CD4-positive, alpha-beta T cell (primary cell): Measurements from ENCODE around the gene CASTOR1. TPM values are rescaled to one million over a fixed set of nuclear protein-coding genes. Genes with fewer than 3 reads are reported as not detected.

Experiments used
- ATAC-seq: fragments of 200-7000 bp; cut with Tn5 transposase; one replicate; pipeline ENCODE4 v1.10.0; 2022; ENCODE audit warnings: mild to moderate bottlenecking; ENCODE audit not compliant: poor library complexity
- CTCF ChIA-PET: fragments of 350-600 bp; sonication (Branson Sonifier 250); formaldehyde crosslinking; loops from one replicate; lab custom pipeline; 2021; ENCODE audit warnings: antibody characterized with exemption, inconsistent platforms; lab: Charles Lee
- POLR2A ChIA-PET: fragments of 350-600 bp; sonication (Branson Sonifier 250); formaldehyde crosslinking; loops from one replicate; lab custom pipeline; 2021; ENCODE audit warnings: antibody characterized with exemption, inconsistent platforms; lab: Charles Lee
- DNase-seq, 14 experiments: peaks; one replicate each; pipeline ENCODE4 v3.0.0-alpha.2; 2013 to 2020; ENCODE audit warnings: mixed read lengths in 2 of 14
- H3K27ac ChIP-seq, 2 donors: one replicate each; pipeline versions ENCODE4 v1.5.1 to v1.7.0; 2013; ENCODE audit warnings: low read length in 2 of 2, low read depth in 1 of 2, mild to moderate bottlenecking in 1 of 2
- H3K27me3 ChIP-seq, 2 experiments: 1 replicate in 1 of 2; 2 replicates in 1 of 2; pipeline versions ENCODE4 v1.6.1 to v1.7.0; 2013; ENCODE audit warnings: low read length in 2 of 2, control low read depth in 1 of 2, mild to moderate bottlenecking in 1 of 2, moderate library complexity in 1 of 2; ENCODE audit not compliant: insufficient read depth in 2 of 2, control insufficient read depth in 1 of 2
- H3K36me3 ChIP-seq: one replicate; pipeline ENCODE4 v1.6.1; 2013; ENCODE audit warnings: low read length, control low read depth; ENCODE audit not compliant: insufficient read depth
- H3K4me1 ChIP-seq: one replicate; pipeline ENCODE4 v1.6.1; 2013; ENCODE audit warnings: low read length, control low read depth; ENCODE audit not compliant: insufficient read depth
- H3K4me3 ChIP-seq: one replicate; pipeline ENCODE4 v1.5.1; 2013; ENCODE audit warnings: mild to moderate bottlenecking, low read length, moderate library complexity
- H3K9me3 ChIP-seq, 2 experiments: 1 replicate in 1 of 2; 2 replicates in 1 of 2; pipeline versions ENCODE4 v1.6.1 to v1.7.0; 2013; ENCODE audit warnings: low read length in 2 of 2, mild to moderate bottlenecking in 2 of 2, control low read depth in 1 of 2, moderate library complexity in 1 of 2; ENCODE audit not compliant: control insufficient read depth in 1 of 2, insufficient read depth in 1 of 2
- H3K27ac Mint-ChIP-seq: one replicate; pipeline ENCODE4 v1.8.0; 2020; ENCODE audit warnings: mixed read lengths
- H3K27me3 Mint-ChIP-seq: one replicate; pipeline ENCODE4 v1.8.0; 2021; ENCODE audit warnings: mixed read lengths
- H3K36me3 Mint-ChIP-seq: one replicate; pipeline ENCODE4 v1.8.0; 2021; ENCODE audit warnings: low read depth, mixed read lengths
- H3K4me1 Mint-ChIP-seq: one replicate; pipeline ENCODE4 v1.8.0; 2021; ENCODE audit warnings: low read depth, mixed read lengths
- H3K4me3 Mint-ChIP-seq: one replicate; pipeline ENCODE4 v1.8.0; 2020; ENCODE audit warnings: mild to moderate bottlenecking, mixed read lengths
- H3K9me3 Mint-ChIP-seq: one replicate; pipeline ENCODE4 v1.8.0; 2020; ENCODE audit warnings: mixed read lengths
- intact Hi-C, 2 experiments: fragments of 100-400 bp; cut with DNase I in 1 of 2; cut with micrococcal nuclease in 1 of 2; formaldehyde crosslinking; loops; one replicate each; pipeline versions ENCODE4 v1.15.1 to v1.9.0; 2023 to 2025; cut with DNase I, micrococcal nuclease
- total RNA-seq, 174 experiments: library from RNA in 2 of 174; stranded (reverse) in 2 of 174; gene quantifications; one replicate each; pipeline ENCODE4 v1.2.3 and lab custom pipeline; 2021 to 2026
- TF ChIP-seq, protein P1 (sequence below): fragments of 200-600 bp; IDR thresholded peaks from one replicate; pipeline ENCODE4 v1.8.0; 2022; ENCODE audit warnings: antibody characterized with exemption, mild to moderate bottlenecking

CASTOR1 gene
- total RNA-seq, 2 experiments from 2014 or later = 7.9 to 8.8 TPM

DNA sequence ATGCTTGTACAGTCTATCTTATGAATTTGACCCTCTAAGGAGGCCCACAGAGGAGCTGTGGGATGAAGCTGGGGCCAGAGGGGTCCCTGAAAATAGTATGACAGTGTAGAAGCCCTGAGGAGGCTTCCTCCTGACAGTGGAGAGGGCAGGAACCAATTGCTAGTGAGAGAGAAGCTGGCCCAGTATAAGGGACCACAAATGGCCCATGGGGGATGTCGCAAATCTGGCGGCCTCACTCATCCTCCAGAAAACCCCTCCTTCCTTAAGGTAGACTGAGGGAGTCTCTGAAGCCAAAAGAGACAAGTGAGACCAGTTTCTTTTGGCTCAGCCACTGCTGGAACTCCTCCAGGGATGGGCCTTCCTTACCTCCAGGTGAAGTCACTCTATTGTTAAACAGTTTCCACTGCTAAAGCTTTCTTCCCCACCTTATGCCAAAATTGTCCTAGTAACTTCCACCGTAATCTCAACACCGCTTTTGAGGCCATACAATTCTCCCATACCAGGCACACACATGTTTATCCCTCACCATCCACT, 17.8 kb upstream of the CASTOR1 start:
- Histone ChIP-seq H3K4me1 (peaks cover 97% of the 10 kb centered on the region), H3K9me3 (no peaks in the 10 kb centered on the region), H3K27me3 (no peaks in the 10 kb centered on the region), H3K36me3 (peaks cover 18% of the 10 kb centered on the region), H3K27ac (peak overlapping the region; percentile 74 to 81), H3K4me3 (peak overlapping the region; percentile 34)
- DNase-seq (peak in 3 of 14 experiments; percentile 53 to 62 (median 56)), ATAC-seq (no peak)
- peaks cover 33% of the 10 kb centered on the region for H3K36me3 Mint-ChIP-seq
- POLR2A ChIA-PET = interaction anchor here (1.0 to 11.8 kb wide), 15 partner anchors 8 to 130 kb away, joined by 3 to 290 read pairs (median 7); partner anchors contain the start of genes CASTOR1, CCDC157, SF3A1 and TBC1D10A
- no peaks in the 10 kb centered on the region for H3K9me3 Mint-ChIP-seq
- TF ChIP-seq, protein P1, sequence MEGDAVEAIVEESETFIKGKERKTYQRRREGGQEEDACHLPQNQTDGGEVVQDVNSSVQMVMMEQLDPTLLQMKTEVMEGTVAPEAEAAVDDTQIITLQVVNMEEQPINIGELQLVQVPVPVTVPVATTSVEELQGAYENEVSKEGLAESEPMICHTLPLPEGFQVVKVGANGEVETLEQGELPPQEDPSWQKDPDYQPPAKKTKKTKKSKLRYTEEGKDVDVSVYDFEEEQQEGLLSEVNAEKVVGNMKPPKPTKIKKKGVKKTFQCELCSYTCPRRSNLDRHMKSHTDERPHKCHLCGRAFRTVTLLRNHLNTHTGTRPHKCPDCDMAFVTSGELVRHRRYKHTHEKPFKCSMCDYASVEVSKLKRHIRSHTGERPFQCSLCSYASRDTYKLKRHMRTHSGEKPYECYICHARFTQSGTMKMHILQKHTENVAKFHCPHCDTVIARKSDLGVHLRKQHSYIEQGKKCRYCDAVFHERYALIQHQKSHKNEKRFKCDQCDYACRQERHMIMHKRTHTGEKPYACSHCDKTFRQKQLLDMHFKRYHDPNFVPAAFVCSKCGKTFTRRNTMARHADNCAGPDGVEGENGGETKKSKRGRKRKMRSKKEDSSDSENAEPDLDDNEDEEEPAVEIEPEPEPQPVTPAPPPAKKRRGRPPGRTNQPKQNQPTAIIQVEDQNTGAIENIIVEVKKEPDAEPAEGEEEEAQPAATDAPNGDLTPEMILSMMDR = no peak
- no peaks in the 10 kb centered on the region for H3K27me3 Mint-ChIP-seq
- CTCF ChIA-PET = interaction anchor here (1.4 to 7.9 kb wide), 2 partner anchors 17 kb away, joined by 4 to 59 read pairs; partner anchors contain the start of gene CASTOR1
- H3K4me3 Mint-ChIP-seq = peak overlapping the region; percentile 49
- intact Hi-C loops = loop anchor here in 1 of 2 experiments (2.0 to 5.0 kb wide), 4 partner anchors 18 to 130 kb away; partner anchors contain the start of genes CASTOR1, CCDC157 and SF3A1
- H3K27ac Mint-ChIP-seq = peak overlapping the region; percentile 83
- peaks cover 97% of the 10 kb centered on the region for H3K4me1 Mint-ChIP-seq

DNA sequence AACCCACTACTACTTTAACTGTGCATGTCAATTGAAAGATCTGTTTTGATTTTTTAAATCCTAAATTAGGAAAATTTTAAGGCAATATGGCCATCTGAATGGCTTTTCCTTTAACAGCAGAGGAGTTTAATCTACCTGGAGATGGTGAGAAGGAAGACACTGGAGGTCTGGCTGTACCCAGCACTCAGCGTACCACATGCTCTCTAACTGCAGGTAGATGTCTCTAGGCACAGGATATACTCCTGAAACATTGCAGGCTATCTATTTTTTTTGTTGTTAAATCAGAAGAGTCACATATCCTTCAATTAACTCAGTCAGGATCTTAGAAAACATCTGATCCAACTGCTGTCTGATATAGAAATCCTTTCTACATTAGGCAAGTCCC, 17.3 kb upstream of the CASTOR1 start:
- ATAC-seq (peak; percentile 48), DNase-seq (no peak)
- H3K9me3 ChIP-seq = no peaks in the 10 kb centered on the region
- CTCF ChIA-PET = interaction anchor here (1.4 to 7.9 kb wide), 2 partner anchors 16 to 17 kb away, joined by 4 to 59 read pairs; partner anchors contain the start of gene CASTOR1
- peaks cover 97% of the 10 kb centered on the region for H3K4me1 ChIP-seq
- peak overlapping the region; percentile 74 to 81 for H3K27ac ChIP-seq
- Mint-ChIP-seq H3K9me3 (no peaks in the 10 kb centered on the region), H3K27me3 (no peaks in the 10 kb centered on the region), H3K4me3 (peak overlapping the region; percentile 49), H3K4me1 (peaks cover 97% of the 10 kb centered on the region), H3K27ac (peak overlapping the region; percentile 83), H3K36me3 (peaks cover 35% of the 10 kb centered on the region)
- peak overlapping the region; percentile 34 for H3K4me3 ChIP-seq
- no peaks in the 10 kb centered on the region for H3K27me3 ChIP-seq
- POLR2A ChIA-PET = interaction anchor here (0.6 to 11.8 kb wide), 23 partner anchors 9 to 984 kb away, joined by 3 to 290 read pairs (median 4); partner anchors contain the start of genes CASTOR1, CCDC157, NF2 and SF3A1
- TF ChIP-seq, protein P1 = no peak
- peaks cover 21% of the 10 kb centered on the region for H3K36me3 ChIP-seq
- intact Hi-C loops = loop anchor here in 1 of 2 experiments (1.0 to 5.0 kb wide), 5 partner anchors 18 to 131 kb away; partner anchors contain the start of genes CASTOR1, CCDC157, OSM and SF3A1

DNA sequence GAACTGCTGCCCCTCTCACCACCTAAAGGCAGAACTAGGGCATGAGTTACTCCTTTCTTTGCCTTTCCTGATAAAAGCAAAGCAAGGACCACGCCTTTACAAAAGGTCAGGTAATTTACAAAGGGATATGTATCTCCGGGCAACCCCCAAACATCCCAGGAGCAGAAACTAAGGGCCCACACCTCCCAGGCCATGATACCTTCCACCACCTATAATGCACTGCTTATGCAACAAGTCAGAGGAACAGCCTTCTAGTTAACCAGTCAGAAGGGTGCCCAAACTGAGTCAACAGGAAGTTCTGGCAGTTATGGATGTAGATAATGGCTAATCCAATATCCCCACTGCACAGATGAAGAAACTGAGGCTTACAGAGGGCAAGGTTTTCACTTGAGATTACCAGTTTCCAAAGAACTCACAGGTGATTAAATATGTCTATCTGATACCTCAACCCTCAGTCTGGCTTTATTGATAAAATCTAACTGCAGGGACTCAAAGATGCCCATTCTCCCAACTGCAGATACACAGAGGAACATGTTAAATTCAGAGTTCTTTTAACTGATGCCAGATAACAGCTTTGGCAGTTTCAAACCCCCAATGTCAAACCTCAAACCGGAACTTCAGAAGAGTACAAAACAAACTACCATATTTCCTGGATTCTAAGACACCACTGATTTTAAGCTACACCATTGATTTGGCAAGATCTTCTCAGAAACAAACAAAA, 16.8 kb upstream of the CASTOR1 start:
- Histone ChIP-seq H3K4me3 (peak overlapping the region; percentile 34), H3K36me3 (peaks cover 26% of the 10 kb centered on the region), H3K4me1 (peaks cover 97% of the 10 kb centered on the region), H3K9me3 (no peaks in the 10 kb centered on the region), H3K27ac (peak overlapping the region; percentile 74 to 81), H3K27me3 (no peaks in the 10 kb centered on the region)
- ChIA-PET POLR2A (interaction anchor here (0.6 to 11.8 kb wide), 23 partner anchors 8 to 984 kb away, joined by 3 to 290 read pairs (median 4); partner anchors contain the start of genes CASTOR1, CCDC157, NF2 and SF3A1), CTCF (interaction anchor here (7.9 kb wide), 1 partner anchor 16 kb away, joined by 59 read pairs; the partner anchor contains the start of gene CASTOR1)
- intact Hi-C loops = loop anchor here (1.0 to 5.0 kb wide), 7 partner anchors 10 to 131 kb away; partner anchors contain the start of genes CASTOR1 (in 1 of the 2), CCDC157 (in 1 of the 2), OSM (in 1 of the 2) and SF3A1 (in 1 of the 2)
- peak; percentile 59 for ATAC-seq
- TF ChIP-seq, protein P1 = no peak
- H3K9me3 Mint-ChIP-seq = no peaks in the 10 kb centered on the region
- peak overlapping the region; percentile 83 for H3K27ac Mint-ChIP-seq
- peaks cover 97% of the 10 kb centered on the region for H3K4me1 Mint-ChIP-seq
- no peaks in the 10 kb centered on the region for H3K27me3 Mint-ChIP-seq
- H3K36me3 Mint-ChIP-seq = peaks cover 41% of the 10 kb centered on the region
- peak in 4 of 14 experiments; percentile 46 to 87 (median 82) for DNase-seq
- peak overlapping the region; percentile 49 for H3K4me3 Mint-ChIP-seq
